IPS-11a (cell line): Measurements from ENCODE around the gene LMF1.

Source experiments
- H3K4me3 ChIP-seq: one replicate; pipeline ENCODE4 v1.5.1; 2013; ENCODE audit warnings: low read depth, low read length, control low read depth

The LMF1 gene

GRCh38 chr16:970766-971581 is at the start of gene LMF1:
Gene LMF1, minus strand, starts transcription at chr16:970984. Its CDS starts 4 bp downstream, at chr16:970980.
- H3K4me3 ChIP-seq, result peak within 1 kb of the TSS; percentile 62

- no peak overlapping the region for H3K4me3 ChIP-seq
Measured at GRCh38 chr16:1020091-1020399, 49.3 kb upstream of the LMF1 start.

DNA sequence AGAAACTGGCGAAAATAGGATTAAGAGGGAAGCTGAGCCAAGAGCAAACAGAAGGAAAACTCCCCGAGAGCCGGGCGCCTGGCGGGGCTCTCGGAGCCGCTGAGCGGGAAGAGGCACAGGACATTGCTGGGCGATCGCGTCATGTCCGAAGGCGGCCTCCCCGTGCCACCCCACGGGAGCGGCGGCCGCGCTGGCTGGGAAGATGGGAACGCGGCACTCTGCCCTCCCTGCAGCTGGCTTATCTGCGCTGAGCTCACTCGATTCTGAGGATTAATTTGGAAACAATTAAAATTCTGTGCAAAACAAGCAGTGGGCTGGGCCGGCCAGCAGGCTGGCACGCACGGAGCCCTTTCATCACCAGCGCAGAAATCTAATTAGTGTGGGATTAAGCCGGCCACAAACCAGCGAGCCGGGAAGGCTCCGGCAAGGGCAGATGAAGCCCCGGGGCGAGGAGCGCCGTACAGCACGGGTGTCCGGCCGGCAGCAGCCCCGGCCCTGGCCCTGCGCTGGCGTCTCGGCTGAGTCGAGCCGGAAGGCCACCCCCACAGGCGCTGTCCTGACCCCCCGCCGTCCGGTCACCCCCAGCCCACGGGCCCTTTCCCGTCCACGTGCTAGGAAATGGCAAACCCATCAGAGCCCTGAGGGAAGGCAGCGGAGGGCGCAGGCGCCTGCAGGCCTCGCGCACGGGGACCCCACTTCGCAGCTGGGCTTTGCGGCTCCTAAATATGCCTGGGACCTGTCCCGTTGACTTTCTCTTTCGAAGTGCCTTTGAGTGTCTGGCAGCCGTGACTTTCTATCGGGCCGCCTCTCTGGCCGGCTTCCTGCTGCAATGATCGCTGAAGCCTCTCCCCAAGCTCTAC is 48.7 kb upstream of the LMF1 start:
- no peak overlapping the region for H3K4me3 ChIP-seq

DNA sequence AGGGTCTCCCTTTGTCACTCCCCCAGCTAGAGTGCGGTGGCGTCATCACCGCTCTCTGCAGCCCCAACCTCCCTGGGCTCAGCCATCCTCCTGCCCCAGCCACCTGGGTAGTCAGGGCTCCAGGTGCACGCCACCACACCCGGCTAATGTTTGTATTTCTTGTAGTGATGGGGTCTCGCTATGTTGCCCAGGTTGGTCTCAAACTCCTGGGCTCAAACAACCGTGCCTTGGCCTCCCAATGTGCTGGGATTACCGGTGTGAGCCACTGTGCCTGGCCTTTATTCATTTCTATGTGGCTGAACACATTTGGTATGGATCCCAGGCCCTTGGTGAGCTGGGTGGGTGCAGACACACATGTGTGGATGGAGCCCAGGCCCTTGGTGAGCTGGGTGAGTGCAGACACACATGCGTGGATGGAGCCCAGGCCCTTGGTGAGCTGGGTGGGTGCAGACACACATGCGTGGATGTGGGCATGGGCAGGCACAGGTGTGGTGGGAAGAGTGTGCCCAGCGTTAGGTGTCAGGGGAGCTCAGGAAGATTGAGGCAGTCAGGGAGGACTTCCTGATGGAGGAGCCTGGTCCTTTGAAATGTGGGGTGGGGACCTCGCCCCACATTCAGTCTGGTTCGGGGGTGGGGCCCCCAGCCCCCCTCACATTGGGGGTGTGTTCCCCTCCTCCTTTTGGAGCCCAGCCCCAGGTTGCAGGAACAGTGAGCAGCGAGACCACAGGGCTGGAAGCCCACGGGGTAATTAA is 47.8 kb upstream of the LMF1 start:
- H3K4me3 ChIP-seq, result no peak overlapping the region

GRCh38 chr16:1014771-1015495 is 44.1 kb upstream of the LMF1 start:
- no peak overlapping the region for H3K4me3 ChIP-seq

- no peak overlapping the region for H3K4me3 ChIP-seq
Measured at GRCh38 chr16:1014221-1014620, 43.4 kb upstream of the LMF1 start.

GRCh38 chr16:1013593-1013900 is 42.8 kb upstream of the LMF1 start:
- no peak overlapping the region for H3K4me3 ChIP-seq

DNA sequence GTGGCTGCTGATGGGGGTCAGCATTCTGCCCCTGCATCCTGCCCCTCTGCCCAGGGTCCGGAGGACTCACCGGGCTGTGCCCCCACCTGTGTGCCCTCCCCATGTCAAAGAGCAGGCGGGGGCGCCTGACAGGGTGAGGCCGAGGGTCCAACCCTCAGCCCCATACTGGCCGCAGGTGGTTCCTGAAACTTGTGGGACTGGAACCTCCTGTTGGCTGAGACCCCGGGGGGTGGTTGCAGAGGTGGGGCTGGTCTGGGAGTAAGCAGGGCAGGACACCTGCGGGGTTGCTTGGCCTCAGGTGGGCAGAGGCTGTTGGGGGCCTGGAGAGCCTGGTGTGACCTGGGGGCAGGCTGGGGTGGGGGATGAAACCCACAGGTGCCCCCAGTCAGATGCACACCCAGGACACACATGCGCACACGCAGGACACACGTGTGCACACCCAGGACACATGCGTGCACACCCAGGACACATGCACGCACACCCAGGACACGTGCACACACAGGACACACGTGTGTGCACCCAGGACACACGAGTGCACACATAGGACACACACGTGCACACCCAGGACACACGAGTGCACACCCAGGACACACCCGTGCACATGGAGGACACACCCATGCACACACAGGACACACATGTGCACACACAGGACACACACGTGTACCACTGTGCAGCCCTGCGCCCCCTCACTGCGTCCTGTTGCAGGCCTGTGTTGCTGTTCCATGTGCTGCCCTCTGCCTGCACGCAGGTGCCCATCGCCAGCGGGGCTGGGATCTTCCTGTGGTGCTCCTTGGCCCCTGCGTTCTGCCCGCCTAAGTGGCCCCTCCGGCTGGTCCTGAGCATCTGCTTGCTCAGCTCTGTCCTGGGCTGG is 42.2 kb upstream of the LMF1 start:
- H3K4me3 ChIP-seq, result no peak overlapping the region

DNA sequence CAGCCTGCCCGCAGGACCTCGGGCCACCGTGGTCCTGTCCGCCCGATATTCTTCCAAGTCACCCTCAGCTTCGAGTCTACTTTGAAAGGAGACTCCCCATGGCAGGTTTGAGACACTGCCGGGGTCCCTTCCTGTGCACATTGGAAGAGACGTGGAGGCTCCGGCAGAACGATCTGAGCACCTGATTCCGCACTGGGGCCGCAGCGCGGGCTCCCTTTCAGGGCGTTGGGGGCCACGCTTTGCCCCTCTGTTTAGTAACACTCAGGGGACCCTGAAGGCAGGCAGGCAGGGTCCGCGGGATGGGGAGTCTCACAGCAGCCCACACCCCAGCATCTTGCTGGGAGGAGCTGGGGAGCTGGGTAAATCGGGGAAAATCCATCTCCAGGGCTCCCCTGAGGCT is 41.4 kb upstream of the LMF1 start:
- H3K4me3 ChIP-seq, result no peak overlapping the region

DNA sequence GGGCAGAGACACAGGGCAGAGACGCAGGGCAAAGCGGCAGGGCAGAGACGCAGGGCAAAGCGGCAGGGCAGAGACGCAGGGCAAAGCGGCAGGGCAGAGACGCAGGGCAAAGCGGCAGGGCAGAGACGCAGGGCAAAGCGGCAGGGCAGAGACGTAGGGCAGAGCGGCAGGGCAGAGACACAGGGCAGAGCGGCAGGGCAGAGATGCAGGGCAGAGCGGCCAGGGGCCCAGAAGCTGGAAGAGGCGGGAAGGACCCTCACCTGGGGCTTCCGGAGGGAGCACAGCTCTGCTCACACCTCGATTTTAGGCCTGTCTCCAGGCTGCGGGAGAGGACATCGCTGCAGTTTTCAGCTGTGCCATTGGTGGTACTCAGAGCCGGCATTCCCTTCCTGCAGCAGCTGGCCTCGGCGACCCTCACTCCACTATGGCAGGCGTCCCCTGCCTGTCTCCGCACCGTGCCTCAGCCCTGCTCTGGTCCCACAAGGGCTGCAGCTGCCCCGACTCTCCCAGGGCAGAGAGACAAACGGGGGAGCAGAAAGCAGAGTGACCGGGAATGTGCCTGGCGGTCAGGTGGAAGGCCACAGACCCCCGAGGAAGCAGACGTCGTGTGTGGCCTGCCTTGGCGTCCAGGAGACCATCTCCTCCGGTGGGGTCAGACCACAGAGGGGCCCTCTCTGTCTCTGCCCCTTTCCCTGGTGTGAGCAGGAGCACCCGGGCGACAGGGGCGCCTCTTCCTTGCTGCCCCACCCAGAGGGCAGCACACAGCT is 40.7 kb upstream of the LMF1 start:
- no peak overlapping the region for H3K4me3 ChIP-seq

DNA sequence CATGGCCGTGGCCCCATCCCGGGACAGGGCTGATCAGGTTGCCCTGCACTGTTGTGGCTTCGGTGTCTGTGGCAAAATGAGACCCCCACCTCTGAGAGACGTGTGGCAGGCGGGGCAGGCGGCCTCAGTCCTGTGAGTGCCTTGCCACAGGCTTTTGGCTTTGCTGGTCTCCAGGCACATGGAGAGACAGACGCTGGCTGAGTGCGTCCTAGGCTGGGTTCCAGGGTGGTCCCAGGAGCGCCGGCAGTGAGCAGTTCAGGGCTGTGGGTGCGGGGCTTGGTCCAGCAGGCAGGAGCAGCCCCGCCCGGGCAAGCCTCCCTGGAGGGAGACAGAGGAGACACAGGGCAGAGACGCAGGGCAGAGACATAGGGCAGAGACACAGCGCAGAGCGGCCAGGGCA is 40.0 kb upstream of the LMF1 start:
- no peak overlapping the region for H3K4me3 ChIP-seq

GRCh38 chr16:1010251-1010650 is 39.5 kb upstream of the LMF1 start:
- no peak overlapping the region for H3K4me3 ChIP-seq

DNA sequence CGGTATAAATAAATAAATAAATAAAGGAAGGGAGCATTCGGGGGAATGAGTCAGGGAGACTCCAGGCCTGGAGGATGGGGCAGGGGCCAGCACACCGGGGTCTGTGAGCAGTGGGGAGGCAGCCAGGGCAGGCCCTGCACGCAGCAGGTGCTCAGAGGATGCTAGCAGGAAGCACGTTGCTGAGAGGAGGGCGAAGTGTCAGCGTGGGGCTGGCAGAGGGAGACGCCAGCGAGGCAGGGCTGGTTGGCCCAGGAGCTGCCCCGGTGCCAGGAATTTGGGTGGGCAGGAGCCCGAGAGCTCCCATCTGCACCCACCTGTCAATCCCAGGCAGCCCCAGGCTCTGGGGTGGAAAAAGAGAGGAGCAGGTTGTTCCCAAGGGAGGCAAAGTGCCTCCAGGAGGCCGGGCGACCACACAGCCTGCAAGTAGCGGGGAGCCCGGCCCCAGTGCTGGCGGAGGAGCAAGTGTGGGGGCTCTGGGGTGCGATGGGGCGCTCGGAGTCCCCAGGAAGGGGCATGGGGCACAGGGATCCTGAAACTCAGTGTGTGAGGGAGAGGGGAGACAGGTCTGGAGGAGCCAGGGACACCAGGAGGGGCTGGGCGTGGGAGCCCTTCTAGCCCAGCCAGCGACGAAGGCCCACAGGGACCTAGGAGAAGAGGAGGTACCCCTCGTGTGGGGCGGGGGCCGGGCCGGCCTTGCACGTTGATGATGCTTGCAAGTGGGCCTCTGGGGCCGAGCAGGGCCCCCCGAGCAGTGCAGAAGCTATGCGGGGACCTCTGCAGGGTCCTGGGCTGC is 38.8 kb upstream of the LMF1 start:
- H3K4me3 ChIP-seq, result no peak overlapping the region

DNA sequence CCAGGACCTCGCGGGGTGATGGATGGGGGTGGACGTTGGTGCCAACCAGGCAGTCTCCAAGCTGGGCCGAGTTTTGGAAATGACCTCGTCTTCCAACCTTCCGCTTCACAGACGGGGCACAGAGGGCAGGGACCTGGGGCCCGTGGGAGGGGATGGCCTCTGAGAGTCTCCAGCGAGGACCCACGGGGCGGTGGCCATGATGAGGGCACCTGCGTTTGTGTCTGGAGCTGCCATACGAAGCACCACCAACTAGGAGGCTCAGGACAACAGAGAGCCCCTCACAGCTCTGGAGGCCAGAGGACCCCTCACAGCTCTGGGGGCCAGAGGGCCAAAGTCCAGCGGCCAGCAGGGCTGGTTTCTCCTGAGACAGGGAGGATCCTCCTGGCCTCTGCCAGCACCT is 37.3 kb upstream of the LMF1 start:
- no peak overlapping the region for H3K4me3 ChIP-seq

GRCh38 chr16:1007284-1007850 is 36.6 kb upstream of the LMF1 start:
- H3K4me3 ChIP-seq, result no peak overlapping the region

DNA sequence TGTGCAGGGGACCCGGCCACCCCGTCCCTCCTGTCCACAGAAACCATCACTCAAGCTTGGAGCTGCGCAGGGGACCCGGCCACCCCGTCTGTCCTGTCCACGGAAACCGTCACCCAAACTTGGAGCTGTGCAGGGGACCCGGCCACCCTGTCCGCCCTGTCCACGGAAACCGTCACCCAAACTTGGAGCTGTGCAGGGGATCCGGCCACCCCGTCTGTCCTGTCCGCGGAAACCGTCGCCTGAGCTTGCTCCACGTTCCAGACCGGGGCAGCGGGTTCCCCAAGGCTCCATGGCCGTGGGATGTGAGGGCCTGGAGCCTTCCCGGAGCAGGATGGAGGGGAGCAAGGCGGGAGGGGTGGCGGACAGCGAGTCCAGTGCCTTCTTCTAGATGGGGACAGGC is 36.0 kb upstream of the LMF1 start:
- no peak overlapping the region for H3K4me3 ChIP-seq

DNA sequence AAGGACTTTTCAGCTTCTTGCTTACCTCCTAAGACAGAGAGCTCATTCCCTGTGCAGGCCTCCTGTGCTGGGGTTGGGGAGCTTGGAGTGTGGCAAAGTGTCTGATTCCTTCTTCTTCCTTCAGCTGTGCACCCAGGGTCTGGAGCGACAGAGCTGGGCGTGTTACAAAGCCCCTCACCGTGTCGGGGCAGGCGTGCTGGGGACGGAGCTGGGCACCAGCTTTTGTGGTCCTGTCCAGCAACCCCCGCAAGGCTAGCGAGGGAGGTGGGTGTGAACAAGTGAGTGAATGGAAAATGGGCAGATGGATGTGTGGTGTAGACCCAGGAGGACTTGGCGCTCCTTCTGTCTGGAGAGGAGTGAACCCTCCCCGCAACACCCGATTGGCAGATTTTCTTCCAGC is 34.5 kb upstream of the LMF1 start:
- H3K4me3 ChIP-seq, result no peak overlapping the region
